Stimulated activated CD4-positive, alpha-beta T cell treated with anti-CD3 and anti-CD28 coated beads, TNF-alpha, amount 100 ng/mL, for 1 hour (primary cell): ENCODE results near the gene PARP4.
A peak's percentile ranks its signal among the peaks of the same experiment; 100 is the strongest.
"Not testable (repeated sequence)": the region's sequence is repeated elsewhere in the genome, so short reads cannot be mapped to it uniquely, and the experiment has no call there.

Experiments
- DNase-seq, 3 donors: peaks; one replicate each; pipeline ENCODE4 v3.0.0-alpha.2; 2020; ENCODE audit warnings: low read depth in 3 of 3, low spot score in 1 of 3

PARP4 gene

DNA sequence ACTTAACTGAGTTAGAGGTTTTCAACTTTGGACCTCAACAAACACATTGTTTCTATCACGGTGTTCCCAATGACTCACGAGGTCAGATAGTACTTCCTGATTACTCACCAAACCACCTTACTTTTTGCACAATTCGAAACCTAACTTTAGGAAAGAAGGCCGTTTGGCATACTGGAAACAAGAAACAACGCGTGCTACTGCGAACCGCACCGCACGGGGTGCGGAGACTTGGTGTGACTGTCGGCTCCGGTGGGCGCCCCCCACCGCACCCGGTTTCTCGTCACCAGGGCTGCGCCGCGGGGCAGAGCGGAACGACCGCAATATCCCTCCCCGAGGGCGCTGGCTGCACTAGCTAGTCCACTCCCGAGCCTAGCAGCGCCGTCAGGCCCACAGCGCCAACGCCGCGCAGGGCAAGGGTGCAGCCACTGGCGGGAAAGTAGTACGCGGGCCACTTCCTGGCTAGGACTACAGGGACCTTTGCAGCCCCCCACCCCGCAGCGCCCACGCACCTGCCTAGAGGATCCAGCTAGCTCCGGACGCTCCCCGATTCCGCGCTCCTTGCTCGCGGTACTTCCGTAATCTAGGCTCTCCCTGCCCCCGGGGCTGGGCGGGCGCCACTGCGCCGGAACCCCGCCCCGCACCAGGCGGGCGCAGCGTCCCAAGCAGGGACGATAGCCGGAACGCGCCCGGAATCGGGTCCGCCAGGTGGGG lies at the start of gene PARP4:
TSS of gene PARP4 (minus strand) at position 582 of the 711 bp plus-strand sequence. CDS start 9,002 bp downstream, outside the sequence.
- DNase-seq, result peak in 2 of 3 donors; percentile 19 to 36

DNA sequence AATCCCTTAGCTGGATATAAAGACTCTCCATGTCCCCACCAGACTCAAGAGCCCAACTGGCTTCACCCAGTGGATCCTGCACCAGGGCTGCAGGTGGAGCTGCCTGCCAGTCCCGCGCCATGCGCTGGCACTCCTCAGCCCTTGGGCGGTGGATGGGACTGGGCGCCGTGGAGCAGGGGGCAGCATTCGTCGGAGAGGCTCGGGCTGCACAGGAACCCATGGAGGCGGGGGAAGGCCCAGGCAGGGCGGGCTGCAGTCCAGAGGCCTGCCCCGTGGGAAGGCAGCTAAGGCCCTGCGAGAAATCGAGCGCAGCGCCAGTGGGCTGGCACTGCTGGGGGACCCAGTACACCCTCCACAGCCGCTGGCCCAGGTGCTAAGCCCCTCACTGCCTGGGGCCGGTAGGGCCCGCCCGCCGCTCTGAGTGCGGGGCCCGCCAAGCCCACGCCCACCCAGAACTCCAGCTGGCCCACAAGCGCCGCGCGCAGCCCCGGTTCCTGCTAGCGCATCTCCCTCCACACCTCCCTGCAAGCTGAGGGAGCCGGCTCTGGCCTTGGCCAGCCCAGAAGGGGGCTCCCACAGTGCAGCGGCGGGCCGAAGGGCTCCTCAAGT lies 48.1 kb upstream of the PARP4 start:
- DNase-seq, result not testable (repeated sequence)

DNA sequence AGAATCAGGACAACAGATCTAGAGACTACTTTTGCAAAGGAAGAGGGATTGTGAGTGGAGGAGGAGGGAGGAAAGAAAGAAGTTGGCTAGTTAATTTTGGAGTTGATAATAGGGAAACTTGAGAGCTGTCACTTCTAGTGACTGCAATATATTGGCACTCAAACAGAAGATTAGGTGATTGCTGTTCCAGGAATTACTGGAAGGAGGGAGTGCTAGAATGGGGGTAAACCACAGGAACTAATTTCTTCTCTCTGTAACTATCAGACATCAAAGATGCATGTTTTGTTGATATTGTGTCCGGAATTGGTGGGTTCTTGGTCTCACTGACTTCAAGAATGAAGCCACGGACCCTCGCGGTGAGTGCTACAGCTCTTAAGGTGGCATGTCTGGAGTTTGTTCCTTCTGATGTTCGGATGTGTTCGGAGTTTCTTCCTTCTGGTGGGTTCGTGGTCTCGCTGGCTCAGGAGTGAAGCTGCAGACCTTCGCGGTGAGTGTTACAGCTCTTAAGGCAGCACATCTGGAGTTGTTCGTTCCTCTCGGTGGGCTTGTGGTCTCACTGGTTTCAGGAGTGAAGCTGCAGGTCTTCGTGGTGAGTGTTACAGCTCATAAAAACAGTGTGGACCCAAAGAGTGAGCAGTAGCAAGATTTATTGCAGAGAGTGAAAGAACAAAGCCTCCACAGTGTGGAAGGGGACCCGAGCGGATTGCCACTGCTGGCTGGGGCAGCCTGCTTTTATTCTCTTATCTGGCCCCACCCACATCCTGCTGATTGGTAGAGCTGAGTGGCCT lies 47.0 kb upstream of the PARP4 start:
- DNase-seq, result not testable (repeated sequence)

DNA sequence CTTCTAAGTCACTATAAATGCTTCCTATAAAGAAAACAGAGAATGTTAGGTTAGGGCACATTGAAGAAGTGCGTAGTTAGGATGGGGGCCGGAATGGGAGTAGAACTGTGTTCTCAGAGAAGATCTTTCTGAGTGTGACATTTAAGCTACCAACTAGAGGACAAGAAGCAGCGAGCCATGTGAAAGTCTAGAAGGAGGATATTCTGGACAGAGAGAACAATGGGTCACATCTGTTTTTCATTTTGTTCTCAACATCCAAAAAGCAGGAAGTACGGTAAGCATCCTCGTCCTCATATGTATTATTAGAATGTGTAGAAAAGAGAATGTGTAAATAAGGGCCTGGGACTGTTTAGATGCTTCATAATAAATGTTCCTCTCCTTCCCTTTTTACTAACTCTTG lies 44.5 kb upstream of the PARP4 start:
- no peak for DNase-seq

DNA sequence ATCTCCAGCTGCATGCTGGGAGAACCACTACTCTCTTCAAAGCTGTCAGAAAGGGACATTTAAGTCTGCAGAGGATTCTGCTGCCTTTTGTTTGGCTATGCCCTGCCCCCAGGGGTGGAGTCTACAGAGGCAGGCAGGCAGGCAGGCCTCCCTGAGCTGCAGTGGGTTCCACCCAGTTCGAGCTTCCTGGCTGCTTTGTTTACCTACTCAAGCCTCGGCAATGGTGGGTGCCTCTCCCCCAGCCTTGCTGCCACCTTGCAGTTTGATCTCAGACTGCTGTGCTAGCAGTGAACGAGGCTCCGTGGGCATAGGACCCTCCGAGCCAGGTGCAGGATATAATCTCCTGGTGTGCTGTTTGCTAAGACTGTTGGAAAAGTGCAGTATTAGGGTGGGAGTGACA lies 41.3 kb upstream of the PARP4 start:
- DNase-seq, result not testable (repeated sequence)

DNA sequence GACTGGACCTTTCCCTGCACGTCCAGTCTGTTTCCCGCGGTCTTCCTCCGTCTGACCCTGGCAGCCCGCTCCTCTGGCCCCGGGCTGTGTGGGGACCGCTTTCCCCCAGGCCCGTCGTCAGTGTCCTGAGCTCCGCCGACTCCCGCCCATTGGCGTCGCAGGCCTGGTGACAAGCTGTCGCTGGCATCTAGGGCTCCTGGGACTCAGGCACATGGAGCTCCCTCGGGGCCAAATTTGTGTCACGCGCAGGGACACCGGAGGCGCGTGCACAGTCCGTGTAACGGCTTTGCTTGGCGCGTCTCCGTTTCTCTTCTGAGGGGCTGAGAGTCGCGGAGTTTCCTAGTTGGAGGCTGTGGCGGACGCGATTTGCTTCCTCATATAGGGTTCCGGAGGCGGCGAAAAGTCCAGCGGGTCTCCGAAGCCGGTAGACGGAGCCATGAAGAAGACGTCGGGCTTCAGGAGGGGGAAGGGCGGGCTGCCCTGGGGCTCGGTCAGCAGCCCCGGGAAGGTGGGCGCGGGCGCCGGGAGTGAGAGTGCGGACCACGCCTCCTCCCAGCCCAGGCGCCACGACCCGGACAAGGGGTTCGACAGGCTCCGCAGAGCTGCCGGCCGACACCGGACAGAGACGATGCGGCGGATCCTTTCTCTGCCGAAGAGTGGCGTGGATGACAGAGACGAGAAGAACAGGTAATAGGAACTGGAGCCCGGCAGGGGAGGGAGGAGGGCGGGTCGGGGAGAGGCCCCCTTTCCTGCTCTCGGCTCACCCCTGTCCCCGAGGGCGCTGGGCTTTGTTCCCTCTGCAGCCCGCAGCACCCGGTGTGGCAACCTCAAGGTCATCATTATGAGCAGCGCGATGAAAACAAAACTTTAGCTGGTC lies 29.1 kb upstream of the PARP4 start:
- DNase-seq, result not testable (repeated sequence)

DNA sequence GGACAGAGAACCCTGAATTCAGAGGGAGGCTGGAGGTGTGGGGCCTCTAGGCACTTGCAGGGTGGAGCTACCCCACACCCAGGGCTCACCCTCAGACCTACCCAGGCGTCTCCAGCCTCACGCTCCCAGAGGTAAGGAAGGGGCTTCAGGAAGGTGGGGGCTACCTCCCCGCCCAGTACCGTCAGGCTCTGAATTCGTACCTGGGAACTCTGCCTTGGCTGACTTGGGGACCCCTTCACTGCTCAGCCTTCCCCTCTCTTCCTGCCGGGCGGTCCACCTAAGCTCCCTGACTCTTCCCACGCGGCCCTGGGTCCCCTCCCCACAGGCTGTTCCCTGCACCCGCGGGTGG lies 28.5 kb upstream of the PARP4 start:
- no peak for DNase-seq

DNA sequence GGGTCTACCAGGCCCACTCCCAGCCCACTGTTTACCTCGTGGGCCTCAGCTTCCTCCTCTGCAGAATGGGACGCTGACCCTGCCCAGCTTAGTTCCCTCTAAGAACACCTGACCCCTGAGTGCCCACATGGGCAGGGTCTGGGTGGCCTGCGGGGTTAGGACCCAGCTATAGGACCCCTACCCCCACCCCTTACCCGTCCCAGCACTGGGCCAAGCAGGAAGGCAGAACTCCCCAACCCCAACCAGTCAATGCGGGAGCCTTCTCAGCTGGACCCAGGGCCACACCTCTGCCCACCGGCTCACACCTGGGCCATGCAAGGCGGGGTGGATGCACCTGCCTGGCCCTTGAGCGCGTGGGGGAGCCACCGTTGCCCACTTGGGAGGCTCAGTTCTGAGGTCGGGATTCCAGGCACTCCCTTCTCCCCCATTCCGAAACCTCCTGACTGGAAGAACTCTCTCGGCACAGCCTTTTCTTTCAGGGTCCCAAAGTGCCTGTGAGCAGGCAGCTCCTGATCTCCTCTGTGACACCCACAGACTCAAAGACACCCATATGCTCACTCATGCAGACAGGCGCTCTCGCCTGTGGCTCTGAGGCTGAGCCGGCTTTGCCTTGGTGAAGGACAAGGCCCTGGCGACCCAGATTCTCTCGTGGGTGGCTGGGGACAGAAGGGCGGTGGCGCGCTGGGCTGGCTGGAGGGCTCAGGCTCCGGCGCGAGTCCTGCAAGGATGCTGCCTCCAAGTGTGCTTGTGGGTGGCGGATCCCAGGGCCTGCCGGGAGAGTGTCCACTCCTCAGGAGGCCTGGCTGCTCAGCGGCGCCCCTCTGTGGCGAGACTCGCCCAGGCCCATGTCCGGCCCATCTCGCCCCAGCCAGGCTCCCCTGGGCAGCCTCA lies 27.9 kb upstream of the PARP4 start:
- DNase-seq, result no peak

DNA sequence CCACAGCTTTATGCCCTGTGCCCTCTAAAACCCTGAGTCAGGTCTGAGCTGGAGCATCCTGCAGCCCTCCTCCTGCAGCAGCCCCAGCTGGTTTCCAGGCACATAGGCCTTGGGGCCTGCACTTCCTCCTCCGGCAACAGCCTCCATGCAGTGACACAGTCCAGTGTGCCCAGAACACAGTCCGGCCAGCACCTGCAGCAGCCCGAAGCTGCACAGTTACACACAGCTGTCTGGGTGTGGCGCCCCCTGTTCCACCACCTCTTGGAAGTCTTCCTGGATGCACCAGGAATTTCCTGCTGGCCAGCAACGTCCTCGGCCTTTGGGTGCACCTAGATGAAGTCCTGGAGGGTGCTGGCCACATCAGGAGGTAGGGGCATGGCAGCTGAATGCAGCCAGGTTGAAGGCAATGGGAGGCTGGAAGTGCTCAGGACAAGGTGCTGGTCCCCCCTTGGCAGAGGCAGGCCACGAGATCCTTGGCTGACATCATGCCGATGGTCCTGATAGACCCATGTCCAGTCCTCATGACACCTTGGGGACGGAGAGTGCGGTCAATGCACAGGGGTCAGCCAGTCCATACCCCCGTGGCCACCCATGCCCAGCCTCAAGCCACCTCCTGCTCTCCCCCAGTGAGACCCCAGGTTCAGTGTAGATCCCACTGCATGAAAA lies 27.1 kb upstream of the PARP4 start:
- no peak for DNase-seq

DNA sequence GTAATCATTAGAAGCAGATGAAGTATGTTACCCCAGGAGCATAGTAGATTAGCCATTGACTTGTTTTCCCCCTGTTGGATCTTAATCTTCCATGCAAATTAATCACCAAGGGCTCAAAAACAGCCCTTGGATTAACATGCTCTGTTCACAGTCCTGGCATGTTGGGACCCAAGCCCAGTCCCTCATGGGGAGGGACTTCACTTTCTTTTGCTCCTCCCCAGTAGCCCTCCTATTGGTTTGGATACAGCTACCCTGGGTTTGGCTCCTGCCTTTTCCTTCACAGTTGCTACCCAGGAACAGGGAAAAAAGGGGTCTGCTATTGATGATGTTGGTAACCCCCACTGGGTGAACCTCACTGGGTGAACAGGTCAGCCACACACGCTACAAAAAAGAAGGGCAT lies 16.9 kb upstream of the PARP4 start:
- no peak for DNase-seq

DNA sequence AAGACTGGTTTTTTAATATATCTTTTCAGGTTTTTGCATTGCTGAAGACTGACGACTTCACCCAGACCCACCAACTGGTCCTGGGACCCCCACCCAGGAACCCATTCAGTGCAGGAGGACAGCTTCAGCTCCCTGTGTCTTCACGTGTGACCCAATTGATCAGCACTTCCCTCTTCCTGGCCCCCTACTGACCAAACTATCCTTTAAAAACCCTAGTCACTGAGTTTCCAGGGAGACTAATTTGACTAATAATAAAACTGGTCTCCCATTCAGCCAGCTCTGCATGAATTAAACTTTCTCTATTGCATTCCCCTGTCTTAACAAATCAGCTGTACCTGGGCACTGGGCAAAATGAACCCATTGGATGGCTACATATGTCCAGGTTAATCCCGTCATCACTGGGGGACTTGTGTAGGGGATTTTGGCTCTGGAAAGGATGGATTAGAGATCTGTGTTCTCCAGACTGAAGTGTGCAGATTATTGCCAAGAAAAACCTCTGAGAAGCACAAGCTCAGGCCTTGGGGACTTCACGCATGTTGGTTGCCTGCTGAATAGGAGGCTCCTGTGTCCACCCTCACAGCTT lies 16.3 kb upstream of the PARP4 start:
- DNase-seq, result no peak

DNA sequence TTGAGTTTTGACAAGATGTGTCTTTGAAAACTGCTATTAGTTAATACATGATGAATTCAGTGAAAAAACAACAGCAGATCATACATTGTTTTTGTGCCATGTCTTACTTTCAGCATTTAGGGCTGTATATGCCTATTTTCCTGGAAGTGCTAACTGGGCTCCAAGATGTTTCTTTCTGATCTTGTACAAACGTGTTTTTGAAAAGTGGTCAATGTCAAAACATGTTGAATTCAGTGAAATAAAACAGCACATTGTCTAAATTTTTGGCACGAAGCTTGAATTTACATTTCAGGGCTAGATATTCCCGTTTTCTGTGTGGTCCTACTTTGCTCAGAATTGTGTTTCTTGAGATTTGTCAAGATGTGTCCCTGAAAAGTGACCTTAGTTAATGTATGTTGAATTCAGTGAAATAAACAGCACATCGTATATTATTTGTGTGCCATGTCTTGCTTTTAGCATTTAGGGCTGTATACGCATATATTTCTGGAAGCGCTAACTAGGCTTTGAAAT lies 14.7 kb upstream of the PARP4 start:
- no peak for DNase-seq

DNA sequence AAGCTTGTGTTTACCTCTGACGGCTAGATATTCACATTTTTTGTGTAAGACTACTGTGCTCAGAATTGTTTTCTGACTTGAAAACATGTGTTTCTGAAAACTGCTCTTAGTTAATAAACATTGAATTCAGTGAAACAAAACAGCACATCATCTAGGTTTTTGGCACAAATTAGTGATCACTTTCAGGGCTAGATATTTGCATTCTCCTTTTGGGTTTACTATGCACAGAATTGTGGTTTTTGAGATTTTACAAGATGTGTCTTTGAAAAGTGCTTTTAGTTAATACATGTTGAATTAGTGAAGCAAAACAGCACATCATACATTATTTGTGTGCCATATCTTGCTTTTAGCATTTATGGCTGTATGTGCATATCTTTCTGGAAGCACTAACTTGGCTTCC lies 8.2 kb upstream of the PARP4 start:
- DNase-seq, result no peak

DNA sequence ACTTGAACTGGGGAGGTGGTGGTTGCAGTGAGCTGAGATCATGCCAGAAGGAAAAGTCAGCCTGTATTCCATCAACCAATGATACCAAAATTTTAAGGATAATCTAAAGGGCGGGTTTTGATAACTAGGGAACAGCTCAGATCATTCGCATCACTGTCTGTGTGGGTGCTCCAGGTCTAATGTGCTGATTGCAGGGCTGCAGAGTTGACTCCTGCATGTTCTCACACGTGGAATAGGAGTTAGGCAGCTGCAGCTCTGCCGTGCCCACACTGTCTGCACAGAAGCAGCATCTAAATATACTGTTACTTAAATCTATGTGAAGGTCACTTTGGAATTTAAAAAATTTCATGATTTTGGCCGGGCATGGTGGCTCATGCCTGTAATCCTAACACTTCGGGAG lies 4.3 kb upstream of the PARP4 start:
- no peak for DNase-seq

DNA sequence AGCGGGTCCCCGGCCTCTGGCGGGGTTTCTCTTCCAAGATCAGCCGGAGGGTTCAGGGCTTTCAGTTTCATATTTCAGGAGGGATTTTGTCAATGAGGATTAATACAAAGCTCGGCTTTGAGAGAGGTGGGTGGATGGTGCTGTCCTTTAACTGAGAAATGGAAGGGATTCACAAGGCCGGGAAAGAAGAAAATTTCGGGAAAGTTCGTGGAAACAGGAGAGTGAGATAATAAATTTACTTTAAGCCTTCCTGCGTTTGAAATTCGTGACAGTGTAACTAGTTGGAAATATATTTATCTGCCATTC lies 283 bp upstream of the PARP4 start:
- DNase-seq, result no peak

DNA sequence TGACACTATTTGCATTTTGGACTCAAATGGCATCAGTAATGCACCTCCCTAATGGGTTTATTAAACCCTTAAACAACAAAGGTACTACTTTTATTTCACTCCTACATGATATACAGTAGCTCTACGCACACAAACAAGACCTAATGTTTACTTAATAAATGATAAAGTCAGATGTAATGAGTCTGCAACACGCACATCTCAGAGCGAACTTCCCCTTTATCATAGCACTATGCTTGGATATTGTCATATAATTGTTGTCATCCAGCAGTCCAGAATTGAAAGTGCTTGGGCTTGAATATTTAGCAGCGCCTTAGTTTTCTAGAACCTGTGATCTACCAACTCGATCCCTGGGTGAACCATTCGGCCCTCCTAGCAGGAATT lies 772 bp downstream of the PARP4 start:
- no peak for DNase-seq

DNA sequence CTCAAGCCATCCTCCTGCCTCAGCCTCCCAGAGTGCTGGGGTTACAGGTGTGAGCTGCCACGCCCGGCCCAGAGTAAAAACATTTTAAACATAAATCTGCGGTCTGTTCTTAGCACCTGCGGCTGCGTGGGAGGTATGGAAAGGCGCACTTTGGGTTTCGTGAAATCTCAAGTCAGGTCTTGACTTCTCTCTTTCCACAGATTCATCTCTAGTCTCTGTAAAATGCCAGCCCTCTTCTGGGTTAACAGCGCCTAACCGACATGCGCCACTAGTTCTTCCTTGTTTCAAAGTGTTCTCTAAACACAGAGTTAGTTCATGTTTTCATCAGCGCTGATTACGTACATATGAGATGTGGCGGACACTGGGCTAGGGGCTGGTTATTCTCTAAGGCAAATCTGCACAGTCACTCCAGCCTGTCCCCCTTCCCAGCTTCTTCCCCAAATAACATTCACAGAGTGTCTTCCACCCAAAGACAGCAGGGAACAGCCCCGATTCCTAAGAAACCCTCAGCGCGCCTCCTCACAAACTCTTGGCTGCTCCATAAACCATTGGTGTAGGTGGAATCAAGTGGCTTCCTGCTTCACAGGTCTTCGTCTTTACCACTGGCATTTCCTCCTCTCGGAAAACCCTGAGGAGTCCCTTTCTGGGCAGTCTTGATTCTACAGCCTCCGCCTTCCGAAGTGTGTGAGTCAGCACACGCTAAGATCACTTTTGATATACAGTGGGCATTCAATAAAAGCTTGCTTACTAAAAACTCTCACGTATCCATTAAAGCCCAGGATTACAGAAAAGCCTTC lies 1.4 kb downstream of the PARP4 start:
- DNase-seq, result peak in 1 of 3 donors; percentile 28

DNA sequence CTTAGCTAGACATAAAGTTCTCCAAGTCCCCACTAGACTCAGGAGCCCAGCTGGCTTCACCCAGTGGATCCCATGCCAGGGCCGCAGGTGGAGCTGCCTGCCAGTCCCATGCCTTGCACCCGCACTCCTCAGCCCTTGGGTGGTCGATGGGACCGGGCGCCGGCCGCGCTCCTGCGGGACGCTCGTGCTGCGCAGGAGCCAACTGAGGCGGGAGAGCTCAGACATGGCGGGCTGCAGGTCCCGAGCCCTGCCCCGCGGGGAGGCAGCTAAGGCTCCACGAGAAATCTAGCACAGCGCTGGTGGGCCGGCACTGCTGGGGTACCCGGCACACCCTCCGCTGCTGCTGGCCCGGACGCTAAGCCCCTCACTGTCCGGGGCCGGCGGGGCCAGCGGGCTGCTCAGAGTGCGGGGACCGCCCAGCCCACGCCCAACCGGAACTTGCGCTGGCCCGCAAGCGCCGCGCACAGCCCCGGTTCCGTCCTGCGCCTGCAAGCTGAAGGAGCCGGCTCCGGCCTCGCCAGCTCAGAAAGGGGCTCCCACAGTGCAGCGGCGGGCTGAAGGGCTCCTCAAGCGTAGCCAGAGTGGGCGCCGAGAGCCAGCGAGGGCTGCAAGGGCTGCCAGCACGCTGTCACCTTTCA lies 5.8 kb downstream of the PARP4 start:
- no peak for DNase-seq
